Breast epithelium (tissue), 3 donors: Measurements from ENCODE around the gene WWC2.

ENCODE experiments used
- POLR2A ChIP-seq: fragments of 450-650 bp; IDR thresholded peaks from one replicate; pipeline ENCODE4 v1.6.1; 2016; ENCODE audit warnings: antibody characterized with exemption, mild to moderate bottlenecking, moderate library complexity
- POLR2AphosphoS5 ChIP-seq, 3 donors: sonication (generic); formaldehyde crosslinking; IDR thresholded peaks; one replicate each; pipeline ENCODE4 v1.6.1; 2017; ENCODE audit warnings: antibody characterized with exemption in 3 of 3
- TF ChIP-seq, protein P1 (sequence below), 3 donors: fragments of 450-650 bp; IDR thresholded peaks; one replicate each; pipeline ENCODE4 v1.5.1; 2016 to 2017; ENCODE audit warnings: antibody characterized with exemption in 3 of 3, mild to moderate bottlenecking in 3 of 3, moderate library complexity in 3 of 3

- TF ChIP-seq, protein P1, sequence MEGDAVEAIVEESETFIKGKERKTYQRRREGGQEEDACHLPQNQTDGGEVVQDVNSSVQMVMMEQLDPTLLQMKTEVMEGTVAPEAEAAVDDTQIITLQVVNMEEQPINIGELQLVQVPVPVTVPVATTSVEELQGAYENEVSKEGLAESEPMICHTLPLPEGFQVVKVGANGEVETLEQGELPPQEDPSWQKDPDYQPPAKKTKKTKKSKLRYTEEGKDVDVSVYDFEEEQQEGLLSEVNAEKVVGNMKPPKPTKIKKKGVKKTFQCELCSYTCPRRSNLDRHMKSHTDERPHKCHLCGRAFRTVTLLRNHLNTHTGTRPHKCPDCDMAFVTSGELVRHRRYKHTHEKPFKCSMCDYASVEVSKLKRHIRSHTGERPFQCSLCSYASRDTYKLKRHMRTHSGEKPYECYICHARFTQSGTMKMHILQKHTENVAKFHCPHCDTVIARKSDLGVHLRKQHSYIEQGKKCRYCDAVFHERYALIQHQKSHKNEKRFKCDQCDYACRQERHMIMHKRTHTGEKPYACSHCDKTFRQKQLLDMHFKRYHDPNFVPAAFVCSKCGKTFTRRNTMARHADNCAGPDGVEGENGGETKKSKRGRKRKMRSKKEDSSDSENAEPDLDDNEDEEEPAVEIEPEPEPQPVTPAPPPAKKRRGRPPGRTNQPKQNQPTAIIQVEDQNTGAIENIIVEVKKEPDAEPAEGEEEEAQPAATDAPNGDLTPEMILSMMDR (IDR thresholded peaks at IDR 0.05): no peak
- TF ChIP-seq POLR2A (no peak), POLR2AphosphoS5 (IDR thresholded peaks at IDR 0.05) (no peak)
Observed at GRCh38 chr4:183345261-183345660, 246.2 kb downstream of the WWC2 start.
